HG03442 (cell line): ENCODE data around the gene PSTPIP2.

ENCODE experiments used
- ATAC-seq: cut with Tn5 transposase; IDR thresholded peaks from one replicate; pipeline ENCODE4 v1.9.1; 2021; ENCODE audit warnings: mild to moderate bottlenecking, moderate library complexity; ENCODE audit not compliant: unreplicated experiment

PSTPIP2 gene

DNA sequence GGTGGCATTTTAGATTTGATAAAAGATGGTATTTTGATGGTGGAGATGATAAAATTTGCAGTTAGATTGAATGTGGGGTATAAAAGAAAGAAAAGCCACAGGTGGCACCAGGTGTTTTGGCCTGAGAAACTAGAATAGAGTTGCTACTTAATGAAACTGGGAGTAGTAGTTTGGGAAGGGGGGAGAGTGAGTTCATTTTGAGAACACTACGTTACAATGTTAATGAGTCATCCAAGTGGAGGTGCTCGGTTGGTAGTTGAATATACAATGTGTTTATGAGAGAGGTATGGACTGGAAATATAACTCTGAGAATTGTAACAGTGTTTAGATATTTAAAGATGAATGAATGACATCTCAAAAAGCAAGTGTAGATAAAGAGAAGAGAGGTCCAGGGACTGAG is 131.3 kb downstream of the PSTPIP2 start:
- ATAC-seq = no peak

DNA sequence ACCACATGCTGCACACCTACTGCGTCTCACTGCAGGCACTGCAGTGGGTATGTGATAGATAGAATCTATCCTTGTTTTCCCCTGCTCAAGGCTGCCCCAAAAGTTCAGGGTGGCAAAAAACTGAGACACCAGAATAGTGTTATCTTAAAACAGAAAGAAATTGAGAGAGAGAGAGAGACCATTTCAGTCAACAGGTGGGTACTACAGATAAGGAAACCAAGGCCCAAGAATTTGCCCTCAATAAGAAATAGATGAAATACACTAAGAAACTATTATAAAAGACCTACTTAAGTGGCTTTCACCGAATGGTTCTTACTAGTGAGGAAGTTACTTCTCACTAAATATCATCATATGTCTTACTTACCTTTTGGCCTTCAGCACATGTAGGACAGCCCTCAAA is 132.8 kb downstream of the PSTPIP2 start:
- no peak for ATAC-seq

- ATAC-seq = no peak
Measured at GRCh38 chr18:45938488-45938935, 133.5 kb downstream of the PSTPIP2 start.

- no peak for ATAC-seq
Measured at GRCh38 chr18:45935591-45936335, 136.3 kb downstream of the PSTPIP2 start.
